Measurements from ENCODE around the gene NVL.

GRCh38 chr1:224377676-224378006 lies 47.7 kb upstream of the NVL start:
- TF ChIP-seq EZH2phosphoT487 (IDR thresholded peaks at IDR 0.05; ENCODE audit: borderline replicate concordance), result no peak
- TF ChIP-seq, protein P1, sequence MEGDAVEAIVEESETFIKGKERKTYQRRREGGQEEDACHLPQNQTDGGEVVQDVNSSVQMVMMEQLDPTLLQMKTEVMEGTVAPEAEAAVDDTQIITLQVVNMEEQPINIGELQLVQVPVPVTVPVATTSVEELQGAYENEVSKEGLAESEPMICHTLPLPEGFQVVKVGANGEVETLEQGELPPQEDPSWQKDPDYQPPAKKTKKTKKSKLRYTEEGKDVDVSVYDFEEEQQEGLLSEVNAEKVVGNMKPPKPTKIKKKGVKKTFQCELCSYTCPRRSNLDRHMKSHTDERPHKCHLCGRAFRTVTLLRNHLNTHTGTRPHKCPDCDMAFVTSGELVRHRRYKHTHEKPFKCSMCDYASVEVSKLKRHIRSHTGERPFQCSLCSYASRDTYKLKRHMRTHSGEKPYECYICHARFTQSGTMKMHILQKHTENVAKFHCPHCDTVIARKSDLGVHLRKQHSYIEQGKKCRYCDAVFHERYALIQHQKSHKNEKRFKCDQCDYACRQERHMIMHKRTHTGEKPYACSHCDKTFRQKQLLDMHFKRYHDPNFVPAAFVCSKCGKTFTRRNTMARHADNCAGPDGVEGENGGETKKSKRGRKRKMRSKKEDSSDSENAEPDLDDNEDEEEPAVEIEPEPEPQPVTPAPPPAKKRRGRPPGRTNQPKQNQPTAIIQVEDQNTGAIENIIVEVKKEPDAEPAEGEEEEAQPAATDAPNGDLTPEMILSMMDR (conservative IDR thresholded peaks at IDR 0.05; ENCODE audit: low read length), result no peak

Data from Loucy (cell line).